ENCODE measurements around the gene SLC38A3. TPM values are rescaled to one million over a fixed set of nuclear protein-coding genes. Genes with fewer than 3 reads are reported as not detected.
"Not testable (repeated sequence)": the region's sequence is repeated elsewhere in the genome, so short reads cannot be mapped to it uniquely, and the experiment has no call there.

Gene SLC38A3
- total RNA-seq, 1 donor from 2014 or later = 43.5 TPM

DNA sequence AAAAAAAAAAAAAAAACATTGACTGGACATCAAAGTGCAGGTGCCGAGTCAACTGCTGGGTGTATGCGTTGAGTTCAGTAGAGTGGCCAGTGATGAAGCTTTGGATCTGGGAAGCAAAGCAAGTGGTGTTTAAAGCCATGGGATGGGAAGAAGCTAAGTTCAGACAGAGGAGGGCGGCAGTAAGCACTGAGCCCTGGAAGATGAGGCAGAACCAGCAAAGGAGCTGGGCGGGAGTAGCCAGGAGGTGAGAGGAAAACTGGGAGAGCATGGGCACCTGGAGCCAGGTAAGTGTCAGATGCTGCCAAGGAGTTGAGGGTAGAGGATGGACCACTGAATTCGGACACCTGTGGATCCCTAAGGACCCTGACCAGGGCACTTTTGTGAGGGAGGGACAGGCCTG, 19.6 kb downstream of the SLC38A3 start:
- Mint-ChIP-seq H3K9me3 (ENCODE audit: low read depth) (no peaks in the 10 kb centered on the region), H3K4me1 (ENCODE audit: low read depth) (peaks cover 17% of the 10 kb centered on the region), H3K27me3 (peaks cover 36% of the 10 kb centered on the region), H3K4me3 (ENCODE audit: low read depth) (no peak overlapping the region), H3K27ac (peak overlapping the region; percentile 22), H3K36me3 (ENCODE audit: insufficient read depth) (no peaks in the 10 kb centered on the region)
- TF ChIP-seq, protein P1, sequence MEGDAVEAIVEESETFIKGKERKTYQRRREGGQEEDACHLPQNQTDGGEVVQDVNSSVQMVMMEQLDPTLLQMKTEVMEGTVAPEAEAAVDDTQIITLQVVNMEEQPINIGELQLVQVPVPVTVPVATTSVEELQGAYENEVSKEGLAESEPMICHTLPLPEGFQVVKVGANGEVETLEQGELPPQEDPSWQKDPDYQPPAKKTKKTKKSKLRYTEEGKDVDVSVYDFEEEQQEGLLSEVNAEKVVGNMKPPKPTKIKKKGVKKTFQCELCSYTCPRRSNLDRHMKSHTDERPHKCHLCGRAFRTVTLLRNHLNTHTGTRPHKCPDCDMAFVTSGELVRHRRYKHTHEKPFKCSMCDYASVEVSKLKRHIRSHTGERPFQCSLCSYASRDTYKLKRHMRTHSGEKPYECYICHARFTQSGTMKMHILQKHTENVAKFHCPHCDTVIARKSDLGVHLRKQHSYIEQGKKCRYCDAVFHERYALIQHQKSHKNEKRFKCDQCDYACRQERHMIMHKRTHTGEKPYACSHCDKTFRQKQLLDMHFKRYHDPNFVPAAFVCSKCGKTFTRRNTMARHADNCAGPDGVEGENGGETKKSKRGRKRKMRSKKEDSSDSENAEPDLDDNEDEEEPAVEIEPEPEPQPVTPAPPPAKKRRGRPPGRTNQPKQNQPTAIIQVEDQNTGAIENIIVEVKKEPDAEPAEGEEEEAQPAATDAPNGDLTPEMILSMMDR (IDR thresholded peaks at IDR 0.05; ENCODE audit: unreplicated experiment) = no peak
- no peak for DNase-seq (ENCODE audit: low spot score, unreplicated experiment)

DNA sequence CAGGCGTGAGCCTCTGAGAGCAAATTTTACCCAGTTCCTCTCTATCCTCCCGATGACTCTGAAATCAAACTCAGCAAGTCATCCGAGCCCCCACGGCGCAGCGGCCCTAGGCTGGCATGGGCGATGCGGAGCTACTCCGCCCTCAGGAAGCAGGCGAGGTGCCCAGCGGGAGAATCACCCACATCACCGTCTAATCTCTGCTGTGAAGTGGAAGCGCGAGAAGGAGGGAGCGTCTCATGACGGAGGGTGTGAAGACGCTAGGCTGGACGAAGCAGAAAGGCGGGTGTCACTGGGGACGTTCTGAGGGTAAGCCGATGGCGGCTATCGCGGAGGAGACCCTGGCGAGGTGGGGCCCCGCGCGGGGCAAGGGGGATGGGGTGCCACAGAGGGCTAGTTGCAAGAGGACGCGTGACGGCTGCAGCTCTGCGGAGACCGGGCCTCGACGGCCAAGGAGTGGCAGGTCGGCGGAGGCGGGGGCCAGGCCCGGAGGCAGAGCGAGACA, 21.9 kb downstream of the SLC38A3 start:
- H3K4me1 Mint-ChIP-seq (ENCODE audit: low read depth) = peaks cover 20% of the 10 kb centered on the region
- H3K36me3 Mint-ChIP-seq (ENCODE audit: insufficient read depth) = no peaks in the 10 kb centered on the region
- peak overlapping the region; percentile 72 for H3K4me3 Mint-ChIP-seq (ENCODE audit: low read depth)
- no peak for DNase-seq (ENCODE audit: low spot score, unreplicated experiment)
- TF ChIP-seq, protein P1 (IDR thresholded peaks at IDR 0.05; ENCODE audit: unreplicated experiment) = no peak
- H3K9me3 Mint-ChIP-seq (ENCODE audit: low read depth) = no peaks in the 10 kb centered on the region
- peaks cover 31% of the 10 kb centered on the region for H3K27me3 Mint-ChIP-seq
- H3K27ac Mint-ChIP-seq = peak overlapping the region; percentile 27

DNA sequence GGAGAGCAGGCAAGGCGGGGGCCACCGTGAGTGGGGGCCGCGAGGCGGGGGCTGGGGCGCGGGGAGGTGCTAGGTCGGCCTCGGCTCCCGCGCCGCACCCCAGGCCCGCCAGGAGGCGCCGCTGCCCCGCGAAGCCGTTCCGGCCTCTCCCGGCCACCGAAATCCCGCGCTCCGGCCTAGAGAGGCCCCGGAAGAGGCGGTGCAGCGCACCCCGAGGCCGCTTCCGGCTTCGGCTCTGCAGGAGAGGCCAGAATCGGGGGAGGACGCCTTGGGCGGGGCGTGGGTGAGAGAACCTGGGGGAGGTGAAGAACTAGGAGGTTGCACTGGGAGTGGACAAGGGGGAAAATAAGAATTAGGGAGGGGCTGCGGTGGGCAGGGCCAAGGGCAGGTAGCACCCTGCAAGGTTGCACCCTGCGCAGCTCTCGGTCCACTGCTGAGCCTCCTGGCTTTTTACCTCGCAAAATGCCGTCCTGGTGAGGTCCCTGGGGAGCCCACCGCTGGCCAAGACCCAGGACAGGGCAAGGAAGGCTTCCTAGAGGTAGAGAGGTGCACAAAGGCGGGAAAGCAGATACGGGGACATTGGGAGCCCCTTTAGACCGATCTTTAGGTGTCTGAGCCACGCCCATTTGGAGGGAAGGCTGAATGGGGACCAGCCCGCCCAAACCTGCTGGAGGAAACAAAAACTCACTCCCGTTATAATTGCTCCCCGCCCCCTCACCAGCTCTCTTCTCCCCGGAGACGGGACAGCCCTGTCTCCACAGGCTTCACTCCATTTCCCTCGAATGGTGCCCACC, 22.5 kb downstream of the SLC38A3 start:
- peak; percentile 92 for DNase-seq (ENCODE audit: low spot score, unreplicated experiment)
- Mint-ChIP-seq H3K27ac (peak overlapping the region; percentile 93), H3K4me1 (ENCODE audit: low read depth) (peaks cover 20% of the 10 kb centered on the region), H3K27me3 (peaks cover 31% of the 10 kb centered on the region), H3K36me3 (ENCODE audit: insufficient read depth) (no peaks in the 10 kb centered on the region), H3K4me3 (ENCODE audit: low read depth) (peak overlapping the region; percentile 78), H3K9me3 (ENCODE audit: low read depth) (no peaks in the 10 kb centered on the region)
- TF ChIP-seq, protein P1 (IDR thresholded peaks at IDR 0.05; ENCODE audit: unreplicated experiment) = peak; percentile 85

DNA sequence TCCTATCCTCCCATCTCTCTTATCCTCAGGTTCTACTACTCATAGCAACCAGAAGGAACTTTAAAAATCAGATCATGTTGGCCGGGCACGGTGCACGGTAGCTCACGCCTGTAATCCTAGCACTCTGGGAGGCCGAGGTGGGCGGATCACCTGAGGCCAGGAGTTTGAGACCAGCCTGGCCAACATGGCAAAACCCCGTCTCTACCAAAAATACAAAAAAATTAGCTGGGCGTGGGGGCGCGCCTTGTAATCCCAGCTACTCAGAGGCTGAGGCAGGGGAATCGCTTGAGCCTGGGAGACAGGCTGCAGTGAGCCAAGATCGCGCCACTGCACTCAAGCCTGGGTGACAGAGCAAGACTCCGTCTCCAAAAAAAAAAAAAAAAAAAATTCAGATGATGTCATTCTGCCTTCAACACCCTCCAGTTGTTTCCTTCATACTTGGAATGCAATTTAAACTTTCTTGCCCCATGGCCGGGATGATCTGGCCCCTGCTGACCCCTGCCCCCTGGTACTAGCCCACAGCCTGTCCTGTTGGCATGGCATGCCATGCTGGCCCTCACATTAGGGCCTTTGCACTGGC, 23.2 kb downstream of the SLC38A3 start:
- H3K36me3 Mint-ChIP-seq (ENCODE audit: insufficient read depth); H3K9me3 Mint-ChIP-seq (ENCODE audit: low read depth); DNase-seq (ENCODE audit: low spot score, unreplicated experiment): not testable (repeated sequence)
- peak overlapping the region; percentile 78 for H3K4me3 Mint-ChIP-seq (ENCODE audit: low read depth)
- peaks cover 25% of the 10 kb centered on the region for H3K4me1 Mint-ChIP-seq (ENCODE audit: low read depth)
- peaks cover 30% of the 10 kb centered on the region for H3K27me3 Mint-ChIP-seq
- peak overlapping the region; percentile 93 for H3K27ac Mint-ChIP-seq

DNA sequence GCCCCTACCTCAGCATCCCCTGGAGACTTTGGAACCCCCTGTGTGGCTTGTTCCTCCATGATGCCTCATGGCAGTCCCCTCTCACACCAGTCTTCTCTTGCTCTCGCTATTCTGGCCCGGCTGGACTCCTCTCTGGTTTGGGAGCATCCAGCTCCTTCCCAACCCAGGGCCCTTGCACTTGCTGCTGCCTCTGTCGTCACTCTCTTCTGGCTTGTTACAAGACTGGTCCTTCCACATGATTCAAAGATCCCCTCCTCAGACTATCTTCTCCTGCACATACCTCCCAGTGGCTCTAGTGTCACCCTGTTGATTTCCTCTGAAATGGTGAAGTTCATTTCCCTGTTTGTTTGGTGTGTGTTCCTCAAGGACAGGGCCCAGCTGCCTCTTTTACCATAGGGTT, 24.4 kb downstream of the SLC38A3 start:
- peaks cover 29% of the 10 kb centered on the region for H3K4me1 Mint-ChIP-seq (ENCODE audit: low read depth)
- peaks cover 20% of the 10 kb centered on the region for H3K27me3 Mint-ChIP-seq
- no peaks in the 10 kb centered on the region for H3K9me3 Mint-ChIP-seq (ENCODE audit: low read depth)
- no peak overlapping the region for H3K27ac Mint-ChIP-seq
- H3K36me3 Mint-ChIP-seq (ENCODE audit: insufficient read depth) = no peaks in the 10 kb centered on the region
- TF ChIP-seq, protein P1 (IDR thresholded peaks at IDR 0.05; ENCODE audit: unreplicated experiment) = no peak
- peak overlapping the region; percentile 35 for H3K4me3 Mint-ChIP-seq (ENCODE audit: low read depth)
- DNase-seq (ENCODE audit: low spot score, unreplicated experiment) = no peak
